ENCODE measurements around the gene TRABD2B. TPM values are rescaled to one million over a fixed set of nuclear protein-coding genes. Genes with fewer than 3 reads are reported as not detected.
"Not testable (repeated sequence)": the region's sequence is repeated elsewhere in the genome, so short reads cannot be mapped to it uniquely, and the experiment has no call there.

TRABD2B gene
- polyA plus RNA-seq, 12 donors, result 2.6 to 11.0 (median 4.7) TPM; not detected in 1

GRCh38 chr1:47969478-47969877 lies 27.7 kb downstream of the TRABD2B start:
- no peak for DNase-seq

- no peak for DNase-seq
Observed at GRCh38 chr1:47968556-47968888, 28.7 kb downstream of the TRABD2B start.

DNA sequence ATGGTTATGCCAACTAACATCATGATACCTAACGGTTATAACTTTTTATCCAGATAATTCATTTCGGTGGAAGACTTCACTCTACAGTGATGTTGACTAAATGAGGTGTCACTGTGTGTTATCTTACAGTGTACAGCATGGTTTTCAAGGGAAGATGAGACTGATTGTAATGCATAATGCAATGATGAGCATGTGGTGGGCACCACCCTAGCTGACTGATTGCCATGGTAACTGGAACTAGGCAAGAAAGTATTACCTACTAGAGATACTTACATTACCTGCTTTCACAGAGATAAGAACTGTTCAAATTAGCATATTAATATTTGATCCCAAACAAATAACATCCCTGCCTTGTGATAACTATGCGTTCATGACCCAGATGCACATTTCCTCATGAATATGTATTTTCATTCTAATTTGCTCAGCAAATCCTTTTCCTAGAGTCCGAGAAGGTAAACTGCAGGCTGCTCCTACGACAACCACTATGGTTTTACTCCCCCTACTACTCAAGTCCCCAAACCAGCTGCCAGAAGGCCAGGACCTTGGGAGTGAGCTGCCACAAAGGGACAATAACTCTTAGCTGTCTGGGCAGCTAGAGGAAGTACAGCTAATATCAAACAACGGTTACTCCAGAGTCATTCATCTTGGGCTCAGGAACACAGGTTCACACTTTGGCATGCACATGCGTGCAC lies 29.2 kb downstream of the TRABD2B start:
- DNase-seq, result no peak

DNA sequence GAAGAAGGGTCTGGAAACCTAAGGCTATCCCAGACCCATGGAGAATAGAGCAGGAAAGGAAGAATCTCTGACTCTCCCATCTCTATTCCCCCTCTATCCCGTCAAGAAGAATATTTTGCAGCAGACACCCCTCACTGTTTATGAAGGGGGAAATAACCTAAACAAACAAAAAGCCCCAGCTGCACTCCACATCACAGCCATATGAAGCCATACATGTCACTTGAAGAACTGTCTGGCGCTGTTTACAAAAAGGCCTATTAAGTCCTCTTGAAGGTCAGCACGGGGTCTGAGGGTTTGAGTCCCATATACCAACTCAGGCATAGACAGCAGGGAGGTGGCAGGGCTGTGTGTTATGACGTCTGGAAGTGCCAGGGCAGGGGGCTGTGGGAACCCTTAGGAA lies 31.4 kb downstream of the TRABD2B start:
- no peak for DNase-seq

- no peak for DNase-seq
Observed at GRCh38 chr1:47964636-47965035, 32.5 kb downstream of the TRABD2B start.

DNA sequence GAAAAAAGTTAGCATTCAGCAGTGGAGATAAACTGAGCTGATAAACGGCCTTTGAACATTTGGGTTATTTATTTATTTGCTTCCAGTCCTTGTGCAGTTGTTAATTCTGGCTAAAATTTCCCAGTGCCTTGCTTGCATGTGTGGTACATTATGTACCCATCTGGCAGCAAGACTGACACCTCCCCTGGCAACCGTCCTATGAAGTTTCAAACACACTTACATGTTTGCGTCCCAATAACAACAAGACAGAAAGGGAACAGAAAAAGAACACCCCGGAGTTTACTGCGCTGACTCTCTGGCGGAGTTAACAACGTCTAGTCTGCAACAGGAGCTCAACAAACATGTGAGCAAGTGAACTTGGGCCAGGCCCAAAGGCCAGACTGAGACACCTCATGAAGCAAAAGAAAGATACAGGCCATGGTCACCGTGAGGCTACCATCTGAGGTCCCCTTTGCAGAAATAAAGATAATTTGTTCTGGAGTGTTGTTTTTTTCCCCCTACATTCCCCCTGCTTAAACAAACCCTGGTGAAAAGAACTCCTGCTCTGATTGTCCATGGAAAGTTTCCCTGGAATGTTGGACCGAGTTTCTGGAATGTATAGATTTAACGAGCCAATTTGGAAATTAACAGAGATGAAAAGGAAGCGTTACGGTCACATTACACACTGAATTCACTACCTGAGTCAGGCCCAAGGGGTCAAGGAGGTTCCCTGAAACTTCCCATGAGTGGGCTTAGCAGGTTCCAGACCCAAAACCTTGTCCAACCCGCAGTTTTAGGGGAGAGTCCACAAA lies 33.4 kb downstream of the TRABD2B start:
- peak; percentile 40 for DNase-seq

- no peak for DNase-seq
Observed at GRCh38 chr1:47962750-47963492, 34.3 kb downstream of the TRABD2B start.

DNA sequence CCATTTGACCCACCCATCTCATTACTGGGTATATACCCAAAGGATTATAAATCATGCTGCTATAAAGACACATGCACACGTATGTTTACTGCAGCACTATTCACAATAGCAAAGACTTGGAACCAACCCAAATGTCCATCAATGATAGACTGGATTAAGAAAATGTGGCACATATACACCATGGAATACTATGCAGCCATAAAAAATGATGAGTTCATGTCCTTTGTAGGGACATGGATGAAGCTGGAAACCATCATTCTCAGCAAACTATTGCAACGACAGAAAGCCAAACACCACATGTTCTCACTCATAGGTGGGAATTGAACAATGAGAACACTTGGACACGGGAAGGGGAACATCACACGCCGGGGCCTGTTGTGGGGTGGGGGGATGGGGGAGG lies 35.4 kb downstream of the TRABD2B start:
- not testable (repeated sequence) for DNase-seq

GRCh38 chr1:47956491-47956890 lies 40.7 kb downstream of the TRABD2B start:
- DNase-seq, result not testable (repeated sequence)

GRCh38 chr1:47953661-47954060 lies 43.5 kb downstream of the TRABD2B start:
- no peak for DNase-seq

DNA sequence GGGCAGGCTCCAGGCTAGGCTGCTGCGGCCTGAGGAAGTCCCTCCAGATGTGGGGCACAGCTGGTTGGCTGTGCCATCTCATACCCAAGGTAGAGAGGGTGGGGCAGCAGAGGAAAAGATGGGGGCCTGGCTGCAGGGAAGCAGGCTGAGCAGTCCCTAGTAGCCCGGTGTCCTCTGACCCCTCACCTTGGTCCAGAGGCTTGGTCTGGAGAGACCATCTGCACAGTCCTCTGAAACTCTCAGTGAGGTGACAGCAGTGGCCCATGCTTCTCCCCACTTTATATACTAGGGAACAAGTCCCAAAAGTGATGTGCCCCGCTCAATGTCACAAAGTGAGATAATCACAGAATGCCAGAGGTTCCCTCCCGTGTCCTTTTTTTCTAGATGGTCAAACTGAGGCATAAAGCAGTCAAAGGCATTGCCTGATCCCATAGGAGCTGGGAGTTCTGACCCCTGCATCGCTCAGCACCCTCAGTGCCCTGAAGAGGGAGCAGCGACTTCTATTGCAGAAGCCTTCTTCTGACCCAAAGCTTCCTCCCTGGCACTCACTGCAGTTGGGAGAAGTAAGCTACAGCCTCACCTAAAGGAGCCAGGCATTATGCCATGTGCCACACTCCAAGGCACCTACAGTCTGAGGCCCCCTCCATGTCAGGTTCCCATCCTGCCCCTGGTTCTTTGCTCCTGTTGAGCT lies 45.5 kb downstream of the TRABD2B start:
- no peak for DNase-seq

DNA sequence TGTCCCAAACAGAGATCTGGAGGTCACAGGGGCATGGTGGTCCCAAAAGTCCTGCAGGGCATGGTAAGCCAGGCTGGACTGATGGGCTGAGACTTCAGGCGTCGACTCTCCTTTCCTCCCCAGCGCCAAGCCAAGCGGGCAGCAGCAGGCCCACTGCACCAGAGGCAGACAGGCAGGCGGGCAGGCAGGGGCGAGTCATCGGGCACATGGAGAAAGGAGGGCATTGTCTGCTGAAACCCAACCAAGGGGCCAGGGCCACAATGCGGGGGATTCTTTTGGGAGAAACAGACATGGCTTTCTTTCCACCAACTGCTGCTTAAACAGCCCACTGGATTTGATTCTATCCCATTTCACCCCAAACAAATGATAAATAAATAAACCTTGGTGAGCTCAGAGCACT lies 46.2 kb downstream of the TRABD2B start:
- no peak for DNase-seq

GRCh38 chr1:47950471-47950870 lies 46.7 kb downstream of the TRABD2B start:
- no peak for DNase-seq

DNA sequence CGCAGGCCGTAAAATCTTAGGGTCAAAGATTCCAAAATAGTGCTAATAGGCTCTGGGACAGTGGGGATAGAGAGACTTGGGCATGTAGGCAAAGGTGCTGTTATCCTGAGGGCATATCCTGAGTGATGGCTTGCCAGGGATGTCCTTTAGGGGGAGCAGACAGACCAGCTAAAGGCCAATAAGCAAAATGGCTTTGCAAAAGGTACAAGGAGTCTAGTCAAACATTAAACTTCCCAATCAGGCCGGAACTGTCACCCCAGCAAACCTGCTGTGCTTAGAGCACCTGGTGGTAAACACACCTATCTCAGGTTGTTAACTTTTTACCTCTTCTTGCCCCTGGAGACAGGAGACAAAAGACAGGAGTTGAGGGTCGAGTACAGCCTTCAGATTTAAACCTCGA lies 49.1 kb downstream of the TRABD2B start:
- no peak for DNase-seq

DNA sequence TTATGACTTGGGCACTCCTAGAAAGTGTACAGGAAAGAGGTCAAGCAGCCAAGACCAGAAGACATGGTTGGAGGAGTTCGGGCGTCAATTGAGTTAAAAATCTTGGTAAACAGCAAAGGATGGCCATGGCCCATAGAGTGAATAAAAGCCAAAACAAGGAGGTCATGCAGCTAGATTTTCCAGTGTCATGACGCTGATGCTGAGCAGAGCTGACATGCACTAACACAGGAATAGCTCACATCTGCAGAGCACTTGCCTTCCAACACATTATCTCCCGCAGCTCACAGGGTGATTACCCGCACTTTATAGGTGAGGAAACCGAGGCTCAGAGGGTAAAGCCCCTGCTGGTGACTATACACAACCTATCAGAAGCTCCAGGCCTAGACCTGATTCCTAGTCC lies 49.7 kb downstream of the TRABD2B start:
- no peak for DNase-seq

DNA sequence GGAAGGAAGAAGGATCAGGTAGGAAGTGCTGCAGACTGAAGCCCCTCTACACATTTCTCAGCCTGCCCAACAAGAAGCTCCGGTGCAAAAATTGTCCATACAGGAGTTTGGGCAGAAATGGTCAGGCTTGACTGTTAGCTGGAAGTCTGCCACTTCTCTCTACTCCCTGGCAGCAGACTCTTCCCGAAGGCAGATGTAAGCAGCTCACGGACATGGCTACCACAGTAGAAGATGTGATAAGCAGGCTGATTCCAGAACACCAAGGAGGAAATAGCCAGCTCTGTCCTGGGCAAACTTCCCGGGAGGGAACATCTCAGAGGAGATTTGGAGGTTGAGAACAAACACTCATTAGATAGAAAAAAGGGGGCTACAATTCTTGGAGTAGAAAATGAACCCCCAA lies 52.6 kb downstream of the TRABD2B start:
- DNase-seq, result no peak

DNA sequence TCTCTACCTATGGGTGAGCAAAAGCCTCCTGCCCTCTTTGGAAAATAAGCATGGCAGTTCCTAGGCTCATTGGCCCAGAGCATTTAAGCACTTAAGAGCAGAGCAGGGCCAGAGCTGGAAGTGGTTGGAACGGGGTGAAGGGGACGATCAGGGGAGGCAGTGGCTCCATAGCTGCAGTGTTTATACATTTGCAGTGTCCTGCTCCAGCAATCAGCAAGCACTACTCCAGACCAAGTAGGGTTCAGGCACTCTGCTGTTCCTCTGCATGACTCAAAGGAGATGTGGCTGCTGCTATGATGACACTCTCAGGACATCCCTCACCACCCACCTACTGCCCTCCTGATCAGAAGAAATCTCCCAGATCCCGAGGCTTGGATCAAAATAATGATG lies 55.0 kb downstream of the TRABD2B start:
- no peak for DNase-seq

DNA sequence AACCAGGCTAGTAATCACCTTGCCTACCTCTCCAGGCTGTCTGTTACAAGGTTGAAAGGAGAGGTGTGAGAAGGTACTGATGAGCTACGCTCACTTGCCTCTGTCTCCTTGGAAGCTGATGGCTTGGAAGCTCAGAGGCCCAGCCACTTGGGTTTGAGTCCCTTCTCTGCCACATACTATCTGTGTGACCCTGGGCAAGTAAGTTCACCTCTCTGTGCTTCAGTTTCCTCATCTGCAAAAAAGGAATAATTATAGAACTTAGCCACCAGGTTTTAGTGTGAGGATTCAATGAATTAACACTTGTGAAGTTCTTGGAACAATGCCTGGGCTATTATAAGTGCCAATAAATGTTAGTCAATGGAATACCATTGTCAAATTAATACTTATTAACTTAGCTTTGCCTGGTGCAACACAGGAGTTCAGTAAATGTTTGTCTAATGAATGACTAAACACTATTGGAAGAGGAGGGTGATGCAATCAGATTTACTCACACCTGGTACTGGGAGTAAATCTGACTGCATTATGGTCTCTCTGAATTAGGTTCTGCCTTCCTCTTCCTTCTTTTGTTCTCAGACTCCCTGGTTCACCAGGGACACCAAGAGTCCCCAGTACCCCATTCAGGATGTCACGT lies 55.5 kb downstream of the TRABD2B start:
- DNase-seq, result no peak

- no peak for DNase-seq
Observed at GRCh38 chr1:47940779-47941178, 56.4 kb downstream of the TRABD2B start.

DNA sequence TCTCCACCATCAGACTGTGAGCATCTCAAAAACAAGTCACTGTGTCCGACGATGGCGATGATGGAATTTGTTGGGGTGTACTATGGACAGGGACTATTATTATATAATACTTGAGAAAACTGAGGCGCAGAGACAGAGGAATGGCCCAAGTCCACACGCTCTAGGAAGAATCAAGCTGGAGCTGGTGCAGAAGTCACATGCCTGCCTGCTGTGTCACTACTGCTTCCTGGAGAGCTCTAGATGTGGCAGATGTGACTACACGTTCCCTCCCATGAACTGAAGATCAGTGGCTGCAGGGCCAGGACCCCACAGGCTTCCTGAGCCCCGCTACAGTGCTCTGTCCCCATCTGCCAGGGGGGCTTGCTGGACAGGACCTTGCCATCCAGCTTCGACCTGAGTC lies 56.9 kb downstream of the TRABD2B start:
- DNase-seq, result no peak

GRCh38 chr1:47938520-47938919 lies 58.7 kb downstream of the TRABD2B start:
- DNase-seq, result peak; percentile 38

All from muscle of arm (tissue), 12 donors.